ENCODE data around the gene TOP2A.

Gene TOP2A

DNA sequence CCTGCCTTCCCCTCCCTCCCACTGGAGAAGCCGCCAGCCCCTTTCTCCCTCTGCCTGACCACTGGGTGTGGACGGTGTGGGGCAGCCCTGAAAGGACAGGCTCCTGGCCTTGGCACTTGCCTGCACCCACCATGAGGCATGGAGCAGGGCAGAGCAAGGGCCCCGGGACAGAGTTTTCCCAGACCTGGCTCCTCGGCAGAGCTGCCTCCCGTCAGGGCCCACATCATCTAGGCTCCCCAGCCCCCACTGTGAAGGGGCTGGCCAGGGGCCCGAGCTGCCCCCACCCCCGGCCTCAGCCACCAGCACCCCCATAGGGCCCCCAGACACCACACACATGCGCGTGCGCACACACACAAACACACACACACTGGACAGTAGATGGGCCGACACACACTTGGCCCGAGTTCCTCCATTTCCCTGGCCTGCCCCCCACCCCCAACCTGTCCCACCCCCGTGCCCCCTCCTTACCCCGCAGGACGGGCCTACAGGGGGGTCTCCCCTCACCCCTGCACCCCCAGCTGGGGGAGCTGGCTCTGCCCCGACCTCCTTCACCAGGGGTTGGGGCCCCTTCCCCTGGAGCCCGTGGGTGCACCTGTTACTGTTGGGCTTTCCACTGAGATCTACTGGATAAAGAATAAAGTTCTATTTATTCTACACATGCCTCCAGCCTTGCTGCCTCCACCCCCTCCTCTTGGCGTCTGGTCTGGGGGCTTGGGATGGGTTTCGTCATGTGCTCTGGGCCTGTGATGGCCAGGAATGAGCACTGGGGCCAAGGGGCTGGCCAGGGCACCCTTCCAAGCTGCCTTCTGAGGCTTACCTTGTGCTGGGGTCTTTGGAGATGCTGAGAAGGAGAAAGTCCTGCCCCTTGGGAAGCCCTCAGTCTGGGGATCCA, 60.5 kb downstream of the TOP2A start:
- ATAC-seq, result no peak

DNA sequence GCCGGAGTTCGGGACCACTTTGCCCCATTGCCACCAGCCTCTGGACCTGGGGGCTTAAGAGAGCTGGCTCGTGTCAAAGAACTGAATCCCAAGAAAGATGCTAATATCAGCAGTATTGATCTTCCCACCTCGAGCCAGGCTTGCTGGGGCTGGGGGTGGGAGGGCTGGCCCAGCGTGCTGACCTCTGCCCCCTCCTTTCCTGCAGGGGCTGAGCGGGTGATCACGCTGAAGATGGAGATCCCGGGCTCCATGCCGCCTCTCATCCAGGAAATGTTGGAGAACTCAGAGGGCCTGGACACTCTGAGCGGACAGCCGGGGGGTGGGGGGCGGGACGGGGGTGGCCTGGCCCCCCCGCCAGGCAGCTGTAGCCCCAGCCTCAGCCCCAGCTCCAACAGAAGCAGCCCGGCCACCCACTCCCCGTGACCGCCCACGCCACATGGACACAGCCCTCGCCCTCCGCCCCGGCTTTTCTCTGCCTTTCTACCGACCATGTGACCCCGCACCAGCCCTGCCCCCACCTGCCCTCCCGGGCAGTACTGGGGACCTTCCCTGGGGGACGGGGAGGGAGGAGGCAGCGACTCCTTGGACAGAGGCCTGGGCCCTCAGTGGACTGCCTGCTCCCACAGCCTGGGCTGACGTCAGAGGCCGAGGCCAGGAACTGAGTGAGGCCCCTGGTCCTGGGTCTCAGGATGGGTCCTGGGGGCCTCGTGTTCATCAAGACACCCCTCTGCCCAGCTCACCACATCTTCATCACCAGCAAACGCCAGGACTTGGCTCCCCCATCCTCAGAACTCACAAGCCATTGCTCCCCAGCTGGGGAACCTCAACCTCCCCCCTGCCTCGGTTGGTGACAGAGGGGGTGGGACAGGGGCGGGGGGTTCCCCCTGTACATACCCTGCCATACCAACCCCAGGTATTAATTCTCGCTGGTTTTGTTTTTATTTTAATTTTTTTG, 61.6 kb downstream of the TOP2A start:
- no peak for ATAC-seq

DNA sequence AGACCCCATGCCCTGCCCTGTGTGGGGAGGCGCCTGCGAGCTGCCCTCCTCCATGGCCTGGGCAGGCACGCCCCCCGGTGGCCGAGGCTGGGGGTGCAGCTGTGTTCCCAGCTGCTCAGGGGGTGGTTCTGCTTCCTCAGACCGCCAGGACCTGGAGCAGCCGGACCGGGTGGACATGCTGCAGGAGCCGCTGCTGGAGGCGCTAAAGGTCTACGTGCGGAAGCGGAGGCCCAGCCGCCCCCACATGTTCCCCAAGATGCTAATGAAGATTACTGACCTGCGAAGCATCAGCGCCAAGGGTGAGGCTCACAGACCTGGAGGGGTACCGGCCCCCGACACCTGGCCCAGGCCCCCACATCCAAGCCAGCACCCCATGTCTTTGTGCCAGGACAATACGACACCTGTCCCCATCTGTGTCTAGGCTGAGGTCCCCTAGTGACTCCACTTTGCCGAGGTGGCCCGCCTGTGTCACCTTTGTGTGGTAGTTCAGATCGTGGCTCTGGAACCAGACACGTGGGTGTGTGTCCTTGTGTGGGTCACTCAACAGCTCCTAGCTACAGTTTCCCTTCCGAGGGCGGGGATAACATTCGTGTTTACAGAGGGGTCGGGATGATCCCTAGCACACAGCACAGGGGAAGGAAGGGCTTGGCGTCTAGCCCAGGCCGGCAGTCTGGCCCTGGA, 62.4 kb downstream of the TOP2A start:
- ATAC-seq, result peak; percentile 61 to 73

DNA sequence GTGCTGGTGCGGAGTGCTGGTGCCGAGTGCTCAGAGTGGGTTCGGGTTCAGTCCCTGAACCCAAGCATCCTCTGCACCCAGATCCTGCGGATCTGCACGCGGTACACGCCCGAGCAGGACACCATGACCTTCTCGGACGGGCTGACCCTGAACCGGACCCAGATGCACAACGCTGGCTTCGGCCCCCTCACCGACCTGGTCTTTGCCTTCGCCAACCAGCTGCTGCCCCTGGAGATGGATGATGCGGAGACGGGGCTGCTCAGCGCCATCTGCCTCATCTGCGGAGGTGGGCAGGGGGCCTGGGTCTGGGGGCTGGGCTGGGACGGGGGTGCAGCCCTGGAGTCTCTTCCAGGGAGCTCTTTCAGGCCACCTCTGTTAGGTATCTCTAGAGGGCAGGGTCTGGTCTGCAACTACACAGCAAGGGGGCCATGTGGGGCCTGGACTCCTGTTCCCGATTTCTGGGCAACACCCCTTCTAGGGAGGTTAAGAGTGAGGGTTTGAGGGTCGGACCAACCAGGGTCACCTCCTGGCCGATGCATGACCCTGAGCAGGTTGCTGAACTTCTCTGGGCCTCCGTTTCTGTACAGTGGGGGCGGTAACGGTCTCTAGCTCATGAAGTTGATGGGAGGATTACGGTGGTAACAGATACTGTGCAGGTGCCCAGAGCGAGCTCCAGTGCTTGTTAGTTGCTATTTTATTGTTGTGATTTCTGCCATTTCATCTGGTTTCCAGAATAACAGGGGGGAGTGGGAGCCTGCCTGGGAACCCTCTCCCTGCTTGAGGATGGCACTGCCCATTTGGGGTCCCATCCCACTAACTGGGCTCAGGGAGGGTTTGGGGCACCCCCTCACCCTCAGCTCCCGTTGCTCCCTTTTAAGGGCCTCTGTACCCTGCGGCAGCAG, 63.2 kb downstream of the TOP2A start:
- ATAC-seq, result no peak

DNA sequence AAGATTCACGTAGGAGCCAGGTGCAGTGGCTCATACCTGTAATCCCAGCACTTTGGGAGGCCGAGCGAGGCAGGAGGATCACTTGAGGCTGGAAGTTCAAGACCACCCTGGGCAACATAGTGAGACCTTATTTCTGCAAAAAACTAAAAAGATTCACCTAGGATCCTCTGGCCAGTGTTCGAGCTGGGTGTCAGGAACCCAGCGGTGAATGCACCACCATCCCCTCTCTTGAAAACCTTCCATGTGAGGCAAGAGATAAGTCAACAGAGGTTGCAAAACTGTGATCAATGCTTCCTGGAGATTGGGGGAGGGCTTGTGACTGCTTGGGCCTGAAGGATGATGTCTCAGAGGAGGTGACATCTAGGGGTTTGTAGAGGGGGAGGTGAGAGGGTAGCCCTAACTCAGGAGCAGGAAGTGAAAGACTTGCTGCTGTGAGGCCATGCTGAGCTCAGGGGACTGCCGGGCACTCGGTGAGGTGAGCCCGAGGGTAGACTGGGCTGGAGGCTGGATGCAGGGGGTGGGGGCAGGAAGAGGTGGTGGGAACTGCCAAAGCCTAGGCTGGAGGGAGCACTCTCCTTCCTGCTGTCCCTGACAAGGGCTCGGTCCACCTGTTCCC, 64.8 kb downstream of the TOP2A start:
- ATAC-seq, result no peak

DNA sequence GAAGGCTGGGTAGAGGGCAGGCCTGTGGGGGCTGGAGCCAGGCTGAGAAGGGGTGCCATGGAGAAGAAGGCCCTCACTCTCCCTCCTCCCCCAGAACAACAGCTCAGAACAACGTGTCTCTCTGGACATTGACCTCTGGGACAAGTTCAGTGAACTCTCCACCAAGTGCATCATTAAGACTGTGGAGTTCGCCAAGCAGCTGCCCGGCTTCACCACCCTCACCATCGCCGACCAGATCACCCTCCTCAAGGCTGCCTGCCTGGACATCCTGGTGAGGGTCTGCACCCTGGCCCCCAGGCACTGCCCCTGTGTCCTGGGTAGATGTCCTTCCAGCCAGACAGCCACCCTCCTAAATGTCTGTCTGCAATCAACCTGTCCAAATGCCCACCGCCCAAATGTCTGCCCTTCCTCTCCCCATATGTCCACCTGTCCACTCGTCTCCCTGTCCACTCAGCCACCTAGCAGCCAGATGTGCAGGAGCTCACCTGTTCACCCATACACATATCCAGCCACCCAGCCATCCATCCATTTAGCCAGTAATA, 65.4 kb downstream of the TOP2A start:
- no peak for ATAC-seq

DNA sequence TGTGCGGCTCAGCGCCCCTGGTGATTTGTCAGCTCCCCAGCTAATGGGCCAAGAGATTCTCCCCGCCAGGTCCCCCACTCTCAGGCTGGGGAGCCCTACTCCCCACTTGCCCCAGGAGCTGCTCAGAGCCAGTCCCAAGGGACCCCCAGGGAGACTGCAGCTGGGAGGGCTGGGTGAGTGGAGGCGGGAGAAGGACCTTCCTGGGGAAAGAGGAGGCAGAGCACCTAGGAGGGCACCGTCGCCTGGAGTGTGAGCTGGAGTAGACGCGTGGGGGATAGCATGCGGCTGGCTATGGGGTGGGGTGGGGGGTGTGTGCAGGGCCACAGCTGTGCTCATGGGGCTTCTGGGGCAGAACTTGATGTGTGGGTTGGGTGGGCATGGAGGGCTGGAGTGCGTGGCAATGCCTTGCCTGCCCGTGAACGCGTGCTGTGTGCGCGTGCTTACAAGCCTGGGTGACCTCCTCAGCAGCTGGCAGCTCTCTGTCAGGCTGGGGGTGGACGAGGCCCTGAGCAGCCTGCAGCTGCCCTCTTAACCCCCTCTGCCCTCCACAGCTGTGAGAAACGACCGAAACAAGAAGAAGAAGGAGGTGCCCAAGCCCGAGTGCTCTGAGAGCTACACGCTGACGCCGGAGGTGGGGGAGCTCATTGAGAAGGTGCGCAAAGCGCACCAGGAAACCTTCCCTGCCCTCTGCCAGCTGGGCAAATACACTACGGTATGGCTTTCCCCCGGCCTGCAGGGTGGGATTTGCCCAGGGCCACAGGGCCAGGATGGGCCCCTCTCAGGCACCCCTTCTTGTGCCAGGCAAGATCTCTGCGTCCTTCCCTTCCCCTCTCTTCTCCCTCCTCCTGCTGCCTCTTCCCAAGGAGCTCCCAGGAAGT, 66.1 kb downstream of the TOP2A start:
- no peak for ATAC-seq

DNA sequence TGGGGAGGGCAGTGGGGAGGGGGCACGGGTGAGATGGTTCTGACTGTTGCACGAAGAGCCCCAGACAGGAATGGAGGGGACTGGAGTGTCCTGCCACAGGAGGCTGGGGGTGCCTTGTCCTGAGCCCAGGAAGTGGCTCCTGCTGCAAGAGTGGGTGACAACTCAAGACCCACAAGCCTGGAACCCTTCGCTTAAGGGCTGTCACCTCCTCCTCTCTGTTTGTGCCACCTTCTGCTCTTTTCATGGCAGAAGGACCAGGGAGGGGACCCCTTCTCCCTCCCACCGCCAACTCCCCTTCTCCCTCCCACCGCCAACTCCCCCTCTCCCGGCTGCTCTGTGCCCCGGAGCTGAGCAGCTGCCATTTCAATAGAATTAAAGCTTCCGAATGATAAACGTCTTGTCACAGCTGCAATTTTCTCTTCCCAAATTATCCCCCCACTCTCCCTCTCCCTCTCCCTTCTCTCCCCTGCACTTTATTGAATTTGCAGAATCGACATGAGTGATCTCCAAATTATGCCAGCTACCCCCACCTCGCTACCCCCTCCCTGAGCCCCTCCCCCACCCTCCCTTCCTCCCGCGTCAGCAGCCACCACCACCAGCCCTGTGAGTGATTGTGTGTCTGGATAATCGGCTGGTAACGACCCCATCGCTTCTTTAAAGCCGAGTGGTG, 66.9 kb downstream of the TOP2A start:
- ATAC-seq, result no peak

DNA sequence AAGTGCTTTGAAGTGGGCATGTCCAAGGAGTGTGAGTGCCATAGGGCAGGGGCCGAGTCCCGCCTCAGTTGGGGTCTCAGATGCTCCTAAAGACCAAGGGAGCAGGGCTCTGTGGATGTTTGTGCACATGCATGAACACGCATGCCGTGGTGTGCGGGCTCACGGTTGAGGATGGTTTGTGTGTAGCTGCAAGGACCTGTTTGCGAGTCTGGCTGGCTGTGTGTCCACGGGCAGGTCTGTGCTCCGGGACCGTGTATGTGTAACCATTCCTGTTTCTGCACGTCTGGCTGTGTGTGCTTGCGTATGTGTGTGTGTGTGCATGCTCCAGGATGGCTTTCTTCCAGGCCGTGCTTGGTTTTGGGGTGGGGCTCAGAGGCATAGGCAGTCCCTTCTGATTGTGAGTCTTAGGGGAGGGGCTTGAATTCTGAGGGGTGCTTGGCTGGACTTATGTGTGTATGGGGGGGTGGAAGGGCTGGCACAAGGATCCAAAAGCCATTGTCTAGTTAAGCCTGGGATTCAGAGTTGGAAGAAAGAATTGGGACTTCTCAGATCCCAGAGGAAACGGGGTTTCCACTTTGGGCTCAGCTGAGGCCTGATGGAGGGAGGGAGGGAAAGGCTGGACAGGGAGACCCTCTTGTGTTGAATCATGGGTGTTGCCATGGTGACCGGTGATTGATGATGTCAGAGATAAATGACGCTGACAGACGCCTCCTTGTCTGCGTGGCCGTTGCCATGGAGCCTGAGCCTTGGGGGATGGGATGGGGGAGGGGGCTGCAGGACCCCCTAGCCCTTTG, 67.6 kb downstream of the TOP2A start:
- no peak for ATAC-seq

DNA sequence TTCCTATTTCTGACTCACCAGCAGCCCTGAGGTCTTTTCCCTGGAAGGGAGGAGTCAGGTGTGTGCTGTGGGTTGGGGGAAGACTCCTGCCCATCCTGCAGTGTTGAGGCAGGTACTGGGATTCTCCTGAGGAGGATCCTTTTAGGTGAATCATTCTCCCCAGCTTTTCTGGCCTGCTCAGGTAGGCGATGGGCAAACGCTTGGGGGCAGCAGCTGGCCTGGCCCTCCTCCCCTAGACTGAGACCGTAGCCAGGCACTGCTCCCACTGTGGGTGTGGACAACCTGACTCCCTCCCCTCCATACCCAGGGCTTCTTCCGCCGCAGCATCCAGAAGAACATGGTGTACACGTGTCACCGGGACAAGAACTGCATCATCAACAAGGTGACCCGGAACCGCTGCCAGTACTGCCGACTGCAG, 68.2 kb downstream of the TOP2A start:
- no peak for ATAC-seq

DNA sequence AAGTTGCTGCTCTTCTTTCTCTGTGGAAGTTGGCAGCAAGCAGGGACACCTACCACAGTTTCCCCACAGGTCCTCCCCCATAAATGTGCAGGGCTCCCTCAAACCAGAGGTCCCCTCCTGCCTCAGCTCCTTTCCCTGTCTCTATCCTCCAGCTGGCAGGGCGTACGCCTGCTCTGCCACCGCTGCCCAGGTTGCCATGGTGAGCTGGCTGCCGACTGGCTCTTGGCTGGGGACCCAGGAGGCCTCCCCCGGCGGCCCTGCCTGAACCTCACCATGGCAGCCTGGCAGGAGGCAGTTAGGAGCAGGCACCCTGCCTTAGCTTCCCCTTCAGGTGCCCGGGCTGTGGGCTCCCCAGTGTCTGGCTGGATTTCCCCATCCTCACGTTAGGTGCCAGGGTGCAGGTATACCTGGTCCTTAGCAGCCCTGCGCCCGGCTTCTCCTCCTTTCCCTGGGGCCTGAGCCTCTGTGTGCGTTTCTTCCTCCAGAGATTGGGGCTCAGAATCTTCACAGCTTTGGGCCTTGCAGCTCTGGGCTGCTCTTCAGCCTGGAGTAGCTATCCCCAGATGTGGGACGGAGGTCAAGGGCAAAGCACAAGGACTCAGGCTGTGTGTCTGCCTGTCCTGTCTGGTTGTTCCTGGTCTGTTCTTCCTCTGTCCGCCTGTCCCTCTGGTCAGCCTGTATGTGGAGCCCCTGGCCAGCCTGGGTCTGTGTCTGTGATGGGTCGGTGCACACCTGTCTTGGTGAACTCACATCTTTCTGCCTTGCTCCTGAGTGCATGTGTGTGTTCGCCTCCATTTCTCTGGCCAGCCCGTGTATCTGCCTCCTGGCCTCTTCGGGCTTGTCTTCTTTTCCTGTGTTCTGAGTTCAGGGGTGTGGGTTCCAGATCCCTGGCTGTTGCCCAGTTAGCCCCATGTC, 68.9 kb downstream of the TOP2A start:
- ATAC-seq, result no peak

DNA sequence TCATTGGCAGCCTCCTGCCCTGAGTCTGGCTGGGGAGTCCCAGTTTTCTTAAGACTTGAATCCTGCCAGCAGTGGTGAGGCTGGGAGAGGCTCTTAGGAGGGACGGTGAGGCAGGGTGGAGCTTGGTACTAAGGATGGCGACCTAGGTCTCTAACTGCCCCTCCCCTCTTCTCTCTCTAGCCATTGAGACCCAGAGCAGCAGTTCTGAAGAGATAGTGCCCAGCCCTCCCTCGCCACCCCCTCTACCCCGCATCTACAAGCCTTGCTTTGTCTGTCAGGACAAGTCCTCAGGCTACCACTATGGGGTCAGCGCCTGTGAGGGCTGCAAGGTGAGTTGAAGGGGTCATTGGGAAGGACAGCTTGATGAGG, 69.6 kb downstream of the TOP2A start:
- no peak for ATAC-seq

DNA sequence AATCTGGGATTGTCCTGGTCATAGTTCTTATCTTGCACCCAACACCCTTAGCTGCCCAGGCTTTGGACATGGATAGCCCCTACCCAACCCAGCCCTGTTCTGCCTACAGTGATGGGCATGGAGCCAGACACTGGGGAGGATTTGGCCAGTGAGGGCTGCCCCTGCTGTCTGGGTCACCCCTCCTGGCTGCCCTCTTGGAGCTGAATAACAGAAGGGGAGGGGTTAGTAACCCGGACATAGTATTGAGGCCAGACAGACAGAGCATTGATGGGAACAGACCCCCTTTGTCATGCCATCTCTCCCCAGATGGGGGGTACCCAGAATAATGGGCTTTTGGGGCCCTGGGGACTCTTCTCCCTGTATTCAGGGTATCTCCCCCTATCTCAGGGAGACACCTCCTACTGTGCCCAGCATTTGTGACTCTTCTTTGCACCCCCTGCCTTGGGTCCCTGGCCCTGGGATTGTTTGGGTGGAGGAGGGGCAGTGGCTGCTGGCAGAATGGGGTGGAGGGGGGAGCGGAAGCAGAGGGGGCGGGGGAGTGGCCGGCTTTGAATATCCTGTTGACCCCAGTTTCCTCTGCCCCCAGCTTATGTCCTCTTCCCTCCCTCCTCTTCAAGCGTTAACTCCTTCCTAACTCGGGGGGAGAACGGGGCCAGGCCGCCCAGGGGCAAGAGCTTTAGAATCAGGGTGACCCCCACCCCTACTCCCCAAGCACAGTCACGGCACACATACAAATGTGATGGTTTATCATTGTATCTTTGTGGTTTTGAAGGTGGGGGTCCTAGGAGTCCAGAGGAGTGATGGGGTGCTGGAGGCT, 70.2 kb downstream of the TOP2A start:
- ATAC-seq, result no peak

DNA sequence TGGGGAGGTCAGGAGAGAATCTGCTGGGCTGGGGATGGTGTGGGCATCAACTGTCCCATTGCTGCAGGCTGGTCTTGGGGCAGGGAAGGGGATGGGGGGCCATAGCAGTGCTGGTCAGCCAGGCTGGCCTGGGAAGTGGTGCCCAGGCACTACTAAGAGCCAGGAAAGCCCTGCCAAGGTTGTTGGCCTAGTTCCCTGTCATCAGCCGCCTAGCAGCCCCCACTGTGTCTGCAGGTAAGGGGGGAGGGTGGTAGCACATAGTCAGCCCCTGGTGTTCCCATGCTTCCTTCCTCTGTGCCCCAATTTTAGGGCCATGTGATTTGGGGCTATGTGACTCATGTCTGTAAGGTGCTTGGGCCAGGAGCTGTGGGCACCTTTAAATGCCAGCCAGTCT, 70.9 kb downstream of the TOP2A start:
- no peak for ATAC-seq

DNA sequence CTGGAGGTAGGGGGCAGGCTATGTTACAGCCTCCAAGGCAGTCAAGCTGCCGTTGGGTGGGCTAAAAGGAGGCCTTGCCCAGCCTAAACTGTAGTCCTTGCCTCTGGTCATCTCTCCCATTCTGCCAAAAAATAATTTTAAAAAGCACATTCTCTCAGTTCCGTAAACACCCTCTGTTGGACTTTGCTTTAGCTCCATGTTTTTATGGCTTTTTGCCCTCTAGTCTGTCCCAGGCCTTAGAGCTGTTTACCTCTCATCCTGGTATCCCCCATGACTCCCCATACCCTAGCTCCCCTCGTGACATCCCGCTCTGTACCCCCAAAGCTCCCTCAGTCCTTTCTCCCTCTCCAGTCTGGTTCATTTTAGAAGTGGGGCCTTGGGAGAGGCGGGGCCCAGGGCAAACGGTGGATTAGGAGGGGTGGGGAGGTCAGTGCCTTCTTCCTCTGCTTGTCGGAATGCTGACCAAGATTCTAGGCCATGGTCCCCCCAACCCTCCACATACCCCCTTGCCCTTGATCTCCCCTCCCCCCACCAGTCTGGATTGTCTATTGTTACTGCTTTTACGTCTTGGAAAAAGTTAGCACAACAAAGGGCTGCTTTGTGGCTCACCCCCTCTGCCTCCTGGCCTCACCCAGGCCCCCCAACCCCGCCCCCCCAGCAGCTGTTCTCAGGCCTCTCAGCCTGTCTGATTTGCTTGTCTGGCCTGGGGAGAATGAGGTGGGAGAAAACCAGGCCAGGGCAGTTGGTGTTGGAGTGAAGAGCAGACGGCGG, 71.5 kb downstream of the TOP2A start:
- no peak for ATAC-seq
